Measurements from ENCODE around the gene RPUSD4.
A peak's percentile ranks its signal among the peaks of the same experiment; 100 is the strongest.

Gene RPUSD4

DNA sequence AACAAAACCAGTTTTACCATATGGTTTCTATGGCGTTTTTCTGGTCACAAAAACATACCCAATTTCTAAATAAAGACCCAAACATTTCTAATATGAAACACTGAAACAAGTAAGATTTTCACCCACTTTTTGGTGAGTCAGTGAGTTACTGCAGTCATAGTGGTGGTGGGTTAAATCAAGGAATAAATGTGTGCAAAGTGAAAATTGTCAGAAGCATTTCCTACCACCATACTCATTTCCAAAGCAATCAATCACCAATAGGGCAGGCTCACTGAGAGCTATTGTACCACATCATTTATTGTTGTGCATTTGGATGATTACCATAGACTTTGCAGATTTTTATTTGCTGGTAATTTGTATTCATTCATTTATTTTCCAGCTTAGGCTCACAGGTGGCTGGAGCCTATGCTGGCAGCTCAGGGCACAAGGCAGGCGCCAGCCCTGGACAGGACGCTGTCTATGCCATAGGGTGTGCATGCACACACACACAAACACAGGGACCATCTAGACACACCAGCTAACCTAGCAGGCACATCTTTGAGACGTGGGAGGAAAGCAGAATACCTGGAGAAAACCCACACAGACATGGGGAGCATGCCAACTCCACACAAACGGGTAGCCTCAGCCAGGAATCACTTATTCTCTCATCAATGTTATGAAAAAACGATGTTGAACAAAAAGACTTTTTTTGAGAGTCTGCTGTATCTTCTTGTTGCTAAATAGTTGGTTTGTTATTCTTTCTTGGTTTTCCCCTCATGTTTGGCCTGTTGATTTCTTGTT, 5.3 kb upstream of the RPUSD4 start:
- CTCF ChIA-PET: no interaction called here
- TF ChIP-seq SUZ12 (IDR thresholded peaks at IDR 0.05): no peak
- no peak for TF ChIP-seq HDGF (IDR thresholded peaks at IDR 0.05; ENCODE audit: borderline replicate concordance)
- no peak for TF ChIP-seq TARDBP (IDR thresholded peaks at IDR 0.05)
- TF ChIP-seq CTBP1 (IDR thresholded peaks at IDR 0.05; ENCODE audit: borderline replicate concordance): no peak
- no peak for TF ChIP-seq BHLHE40 (IDR thresholded peaks at IDR 0.05; ENCODE audit: borderline replicate concordance)
- TF ChIP-seq PKNOX1 (IDR thresholded peaks at IDR 0.05): no peak
- no peak for DNase-seq (ENCODE audit: extremely low spot score)
- POLR2A ChIA-PET: no interaction called here

DNA sequence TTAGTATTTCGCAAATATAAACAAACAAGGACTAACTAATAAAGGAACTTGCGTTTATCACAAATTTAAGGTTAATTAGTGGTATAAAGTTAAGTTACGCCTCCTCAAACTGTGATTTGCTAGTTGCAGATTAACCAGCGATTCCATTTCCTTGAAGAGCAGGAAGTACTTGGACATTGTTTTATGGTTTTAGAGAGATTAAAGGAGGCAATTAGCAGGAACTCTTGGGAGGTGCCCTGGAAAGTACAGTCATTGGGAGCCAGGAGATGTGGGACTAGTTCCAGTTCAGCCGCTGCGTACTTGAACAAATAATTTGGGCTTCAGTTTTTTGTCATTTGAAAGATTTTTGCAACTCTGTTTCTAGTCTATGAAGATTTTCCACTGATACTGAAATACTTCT, 3.4 kb upstream of the RPUSD4 start:
- CTCF ChIA-PET: no interaction called here
- POLR2A ChIA-PET: no interaction called here
- TF ChIP-seq ELF4 (IDR thresholded peaks at IDR 0.05) (no peak), HDGF (IDR thresholded peaks at IDR 0.05; ENCODE audit: borderline replicate concordance) (no peak), ZNF384 (IDR thresholded peaks at IDR 0.05) (no peak), FOXK2 (IDR thresholded peaks at IDR 0.05) (no peak), SUZ12 (IDR thresholded peaks at IDR 0.05) (no peak), SP1 (IDR thresholded peaks at IDR 0.05) (no peak), NFRKB (IDR thresholded peaks at IDR 0.05) (no peak)
- DNase-seq (ENCODE audit: extremely low spot score): no peak

GRCh38 chr11:126214441-126214840, 3.0 kb upstream of the RPUSD4 start:
- TF ChIP-seq HDGF (IDR thresholded peaks at IDR 0.05; ENCODE audit: borderline replicate concordance) (no peak), ZNF384 (IDR thresholded peaks at IDR 0.05) (0 out of 2 replicates have a peak, but pooled peaks have one; percentile 3)
- POLR2A ChIA-PET: no interaction called here

DNA sequence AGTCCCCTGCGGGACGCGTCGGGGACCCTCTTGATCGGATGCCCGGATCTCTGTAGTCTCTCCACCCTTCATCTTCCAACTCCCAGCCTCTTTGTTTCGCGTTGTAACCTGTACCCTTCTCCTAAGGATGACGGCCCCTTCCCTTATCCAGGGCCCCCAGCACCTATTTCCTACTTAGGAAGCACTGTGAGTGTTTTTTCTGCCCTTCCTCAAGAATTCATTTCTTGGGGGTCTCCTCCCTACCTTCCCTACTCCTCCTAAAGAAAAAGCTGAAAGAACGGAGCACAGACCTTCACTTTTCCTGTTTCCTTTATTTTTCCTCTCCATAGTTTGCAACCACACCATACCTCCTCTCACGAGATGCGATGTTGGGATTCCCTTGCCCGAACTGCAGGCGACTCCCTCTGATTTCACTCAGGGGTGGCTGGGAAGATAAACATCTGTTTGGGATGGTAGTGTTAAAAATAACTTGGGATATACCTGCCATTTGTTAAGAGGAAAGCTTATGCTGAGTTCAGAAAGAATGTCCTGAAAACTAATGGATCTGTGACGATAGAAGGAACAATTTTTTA, 725 bp upstream of the RPUSD4 start:
- ChIA-PET CTCF (no interaction called here), POLR2A (interaction anchor here (1.0 to 2.2 kb wide), 7 partner anchors 8 to 317 kb away, joined by 3 to 7 read pairs (median 4); partner anchors contain the start of genes FOXRED1, PUS3 and SRPRA)
- TF ChIP-seq SUZ12 (IDR thresholded peaks at IDR 0.05) (no peak), LEF1 (IDR thresholded peaks at IDR 0.05; ENCODE audit: borderline replicate concordance) (no peak), FOXK2 (IDR thresholded peaks at IDR 0.05) (no peak), BHLHE40 (IDR thresholded peaks at IDR 0.05; ENCODE audit: borderline replicate concordance) (no peak), L3MBTL2 (conservative IDR thresholded peaks at IDR 0.05) (no peak), NFRKB (IDR thresholded peaks at IDR 0.05) (no peak), FOXA1 (IDR thresholded peaks at IDR 0.05) (no peak), PKNOX1 (IDR thresholded peaks at IDR 0.05) (no peak), ELF4 (IDR thresholded peaks at IDR 0.05) (no peak), CTBP1 (IDR thresholded peaks at IDR 0.05; ENCODE audit: borderline replicate concordance) (no peak), SP1 (IDR thresholded peaks at IDR 0.05) (no peak), ARNT (IDR thresholded peaks at IDR 0.05) (no peak), HDGF (IDR thresholded peaks at IDR 0.05; ENCODE audit: borderline replicate concordance) (no peak), ZNF384 (IDR thresholded peaks at IDR 0.05) (no peak), TARDBP (IDR thresholded peaks at IDR 0.05) (no peak), FOXM1 (IDR thresholded peaks at IDR 0.05; ENCODE audit: borderline replicate concordance) (no peak)
- no peak for DNase-seq (ENCODE audit: extremely low spot score)

More at GRCh38 chr11:126214441-126214840, 3.0 kb upstream of the RPUSD4 start:
- CTCF ChIA-PET: no interaction called here
- no peak for DNase-seq (ENCODE audit: extremely low spot score)

DNA sequence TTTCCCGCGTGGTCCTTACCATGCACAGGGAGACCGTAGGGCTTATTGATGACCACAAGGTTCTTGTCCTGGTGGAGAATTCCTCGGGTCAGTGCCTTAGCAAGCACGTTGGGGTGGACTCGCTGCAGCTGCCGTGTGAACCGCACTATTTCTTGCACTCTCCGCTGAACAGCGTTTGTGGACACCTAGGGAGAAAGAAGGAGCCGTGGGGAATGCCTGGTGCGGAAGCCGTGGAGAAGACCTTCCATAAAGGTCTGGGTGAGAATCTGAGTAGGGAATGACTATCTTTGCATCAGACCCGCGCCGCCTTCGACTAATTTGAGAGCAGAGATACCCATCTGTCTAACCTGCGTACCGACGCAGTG, 597 bp downstream of the RPUSD4 start:
- TF ChIP-seq L3MBTL2 (conservative IDR thresholded peaks at IDR 0.05) (no peak), LEF1 (IDR thresholded peaks at IDR 0.05; ENCODE audit: borderline replicate concordance) (no peak), NFRKB (IDR thresholded peaks at IDR 0.05) (no peak), TARDBP (IDR thresholded peaks at IDR 0.05) (no peak)
- POLR2A ChIA-PET: interaction anchor here (1.5 to 2.2 kb wide), 3 partner anchors 57 to 308 kb away, joined by 3 to 7 read pairs (median 7); partner anchors contain the start of genes FOXRED1, PUS3 and SRPRA
- CTCF ChIA-PET: no interaction called here
- DNase-seq (ENCODE audit: extremely low spot score): no peak

DNA sequence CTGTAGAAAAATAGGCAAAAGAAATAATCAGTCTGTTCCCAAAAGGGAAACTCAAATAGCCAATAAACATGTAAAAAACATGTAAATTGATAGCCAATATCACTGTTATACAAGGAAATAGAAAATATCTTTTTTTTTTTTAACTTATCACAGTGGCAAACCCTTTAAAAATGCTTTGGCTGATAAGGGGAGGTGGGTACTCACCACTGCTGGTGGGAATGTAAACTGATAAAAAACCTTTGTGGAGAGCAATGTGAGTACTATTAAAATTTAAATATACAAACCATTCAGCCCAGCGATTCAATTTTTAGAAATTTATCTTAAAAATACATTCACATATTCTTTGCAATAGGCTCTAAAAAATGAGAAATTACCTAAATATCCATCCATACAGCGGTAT, 3.6 kb downstream of the RPUSD4 start:
- CTCF ChIA-PET: no interaction called here
- POLR2A ChIA-PET: no interaction called here
- DNase-seq (ENCODE audit: extremely low spot score): no peak
- TF ChIP-seq HDGF (IDR thresholded peaks at IDR 0.05; ENCODE audit: borderline replicate concordance) (no peak), LEF1 (IDR thresholded peaks at IDR 0.05; ENCODE audit: borderline replicate concordance) (no peak), SP1 (IDR thresholded peaks at IDR 0.05) (no peak), L3MBTL2 (conservative IDR thresholded peaks at IDR 0.05) (no peak), ARNT (IDR thresholded peaks at IDR 0.05) (no peak), NFRKB (IDR thresholded peaks at IDR 0.05) (no peak), ELF4 (IDR thresholded peaks at IDR 0.05) (no peak), FOXK2 (IDR thresholded peaks at IDR 0.05) (no peak), FOXM1 (IDR thresholded peaks at IDR 0.05; ENCODE audit: borderline replicate concordance) (no peak), FOXA1 (IDR thresholded peaks at IDR 0.05) (no peak)

DNA sequence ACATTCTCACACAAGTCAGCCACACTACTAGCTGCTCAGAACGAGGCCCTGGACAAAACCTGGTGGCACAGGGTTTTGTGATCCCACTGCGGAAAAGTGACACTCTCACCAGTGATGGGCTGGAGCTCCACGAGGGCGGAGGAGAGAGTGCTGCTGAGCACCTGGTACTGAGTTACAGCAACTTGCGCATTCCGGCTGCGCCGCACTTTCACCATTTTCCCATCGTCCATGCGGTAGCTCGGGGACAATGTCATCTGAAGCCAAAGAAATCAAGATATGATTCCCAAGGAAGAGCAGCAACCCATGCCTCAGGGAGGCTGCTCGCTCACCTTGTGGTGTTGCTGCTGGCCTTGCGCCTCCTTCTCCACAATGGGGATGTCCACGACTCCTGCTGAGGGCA, 6.1 kb downstream of the RPUSD4 start:
- no peak for DNase-seq (ENCODE audit: extremely low spot score)
- ChIA-PET POLR2A (no interaction called here), CTCF (no interaction called here)
- TF ChIP-seq FOXK2 (IDR thresholded peaks at IDR 0.05) (no peak), HDGF (IDR thresholded peaks at IDR 0.05; ENCODE audit: borderline replicate concordance) (no peak), BHLHE40 (IDR thresholded peaks at IDR 0.05; ENCODE audit: borderline replicate concordance) (no peak), SUZ12 (IDR thresholded peaks at IDR 0.05) (no peak), LEF1 (IDR thresholded peaks at IDR 0.05; ENCODE audit: borderline replicate concordance) (no peak), NFRKB (IDR thresholded peaks at IDR 0.05) (no peak), SP1 (IDR thresholded peaks at IDR 0.05) (no peak), ZNF384 (IDR thresholded peaks at IDR 0.05) (no peak), PKNOX1 (IDR thresholded peaks at IDR 0.05) (no peak), FOXM1 (IDR thresholded peaks at IDR 0.05; ENCODE audit: borderline replicate concordance) (no peak), FOXA1 (IDR thresholded peaks at IDR 0.05) (no peak), TARDBP (IDR thresholded peaks at IDR 0.05) (no peak)
